Nucleus accumbens (tissue), 56 donors: ENCODE data around the gene CDKL2.

Experiments used
- DNase-seq, 56 donors: peaks; one replicate each; lab custom pipeline; 2025; lab: John Stamatoyannopoulos, UW

Gene CDKL2

DNA sequence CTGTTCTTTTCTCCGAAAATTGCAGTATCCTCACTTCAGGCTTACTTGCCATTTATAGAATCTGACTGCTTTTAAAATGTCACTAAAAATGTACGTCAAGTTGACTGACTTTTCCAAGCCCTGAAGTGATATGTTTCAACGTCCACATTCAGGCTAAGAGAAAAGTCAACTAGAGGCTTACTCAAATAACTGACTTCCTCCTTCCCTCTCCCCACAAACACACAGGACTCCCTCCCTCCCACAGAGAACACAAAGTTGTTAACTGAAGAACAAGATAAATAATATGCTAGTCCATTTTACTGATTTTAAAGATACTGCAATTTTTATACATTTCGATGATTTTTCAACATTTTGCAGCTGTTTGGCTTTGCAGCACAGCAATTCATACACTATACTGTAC, 13.8 kb upstream of the CDKL2 start:
- DNase-seq: no peak

- no peak for DNase-seq
These were observed 13.3 kb upstream of the CDKL2 start for GRCh38 chr4:75643651-75644050.

DNA sequence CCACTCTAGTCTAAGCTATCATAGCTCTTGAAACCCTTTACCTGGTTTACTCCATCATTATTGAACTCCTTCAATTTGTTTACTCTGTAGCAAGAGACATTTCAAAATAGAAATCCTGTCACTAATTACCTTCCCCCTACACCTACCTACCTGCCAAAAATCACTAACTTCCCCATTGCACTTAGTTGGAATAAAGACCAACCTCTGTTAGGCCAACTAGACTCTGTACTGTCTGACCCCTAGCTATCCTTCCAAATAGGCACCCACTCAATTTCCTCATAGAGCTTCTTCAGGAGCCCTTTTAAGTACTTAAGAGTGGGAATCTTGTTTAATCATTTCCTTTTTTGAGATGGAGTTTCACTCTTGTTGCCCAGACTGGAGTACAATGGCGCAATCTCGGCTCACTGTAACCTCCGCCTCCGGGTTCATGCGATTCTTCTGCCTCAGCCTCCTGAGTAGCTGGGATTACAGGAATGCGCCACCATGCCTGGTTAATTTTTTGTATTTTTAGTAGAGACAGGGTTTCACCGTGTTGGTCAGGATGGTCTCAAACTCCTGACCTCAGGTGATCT, 8.9 kb upstream of the CDKL2 start:
- no peak for DNase-seq

DNA sequence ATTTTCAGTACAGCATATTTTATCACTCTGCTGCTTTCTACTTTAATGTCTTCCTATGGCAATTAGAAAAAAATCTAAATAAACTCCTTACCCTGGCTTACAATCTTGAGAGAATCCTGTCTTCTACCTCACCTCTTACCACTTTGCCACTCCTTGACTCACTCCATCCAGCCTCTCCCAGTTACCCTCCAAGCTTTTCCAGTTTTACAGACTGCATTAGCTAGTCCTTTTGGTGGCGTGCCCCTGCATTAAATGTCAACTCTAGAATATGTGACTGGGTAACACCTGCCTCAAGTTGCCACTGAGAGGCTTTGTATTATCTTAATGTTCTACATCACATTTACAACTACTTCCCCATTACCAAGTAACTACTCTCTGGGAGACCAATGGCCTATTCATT, 7.5 kb upstream of the CDKL2 start:
- no peak for DNase-seq

- no peak for DNase-seq
These were observed 6.8 kb upstream of the CDKL2 start for GRCh38 chr4:75637176-75637575.

DNA sequence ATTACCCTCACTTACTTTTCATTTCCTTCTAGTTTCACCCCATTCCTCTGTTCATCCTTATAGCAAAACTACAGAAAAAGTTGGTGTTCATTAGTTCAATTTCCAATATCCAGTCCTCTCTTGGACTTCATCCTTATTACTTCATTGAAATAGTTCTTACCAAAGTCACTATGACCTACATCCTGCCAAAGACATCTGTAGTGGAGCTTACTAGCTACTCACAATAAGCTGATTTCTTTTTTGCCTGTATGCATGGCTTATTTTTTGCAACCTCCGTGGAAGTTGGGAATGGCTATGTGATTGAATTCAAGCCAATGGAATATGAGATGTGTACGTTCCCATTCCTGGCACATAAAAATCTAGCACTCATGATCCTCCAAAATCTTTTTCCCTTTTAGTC, 4.6 kb upstream of the CDKL2 start:
- DNase-seq: no peak

DNA sequence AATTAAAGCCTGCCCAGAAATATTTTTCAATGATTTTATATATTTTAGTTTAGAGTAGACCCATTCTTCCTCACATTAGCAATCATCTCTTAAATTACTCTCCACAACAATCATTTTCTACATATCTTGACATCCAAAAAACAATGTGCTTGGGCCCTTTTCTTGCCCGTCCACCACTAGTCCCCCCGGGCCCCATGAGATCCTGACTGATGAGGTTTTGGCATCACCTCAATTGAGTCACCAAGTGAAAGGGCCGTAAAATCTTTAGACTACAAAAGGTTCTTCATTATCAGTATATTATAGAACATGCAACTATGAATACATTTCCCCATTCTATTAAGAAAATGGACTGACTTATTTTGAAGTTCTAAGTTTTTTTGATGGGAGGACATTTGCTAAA, 4.0 kb upstream of the CDKL2 start:
- no peak for DNase-seq

DNA sequence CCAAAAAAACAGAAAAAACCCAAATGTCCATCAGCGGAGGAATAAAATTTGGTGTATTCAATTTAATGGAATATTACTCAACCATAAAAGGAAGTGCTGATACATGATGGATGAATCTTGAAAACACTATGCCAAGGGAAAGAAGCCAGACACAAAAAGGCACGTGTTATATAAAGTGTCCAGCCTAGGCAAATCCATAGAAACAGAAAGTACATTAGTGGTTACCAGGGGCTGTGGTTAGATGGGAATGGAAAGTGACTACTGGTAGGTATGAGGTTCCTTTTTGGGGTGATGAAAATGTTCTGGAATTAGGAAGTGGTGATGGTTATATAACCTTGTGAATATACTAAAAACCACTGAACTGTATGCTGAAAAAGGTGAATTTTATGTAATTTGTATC, 3.5 kb upstream of the CDKL2 start:
- no peak for DNase-seq

- DNase-seq: peak in 11 of 56 donors; percentile 0 to 37 (median 17)
These were observed 605 bp upstream of the CDKL2 start for GRCh38 chr4:75630937-75631329.

DNA sequence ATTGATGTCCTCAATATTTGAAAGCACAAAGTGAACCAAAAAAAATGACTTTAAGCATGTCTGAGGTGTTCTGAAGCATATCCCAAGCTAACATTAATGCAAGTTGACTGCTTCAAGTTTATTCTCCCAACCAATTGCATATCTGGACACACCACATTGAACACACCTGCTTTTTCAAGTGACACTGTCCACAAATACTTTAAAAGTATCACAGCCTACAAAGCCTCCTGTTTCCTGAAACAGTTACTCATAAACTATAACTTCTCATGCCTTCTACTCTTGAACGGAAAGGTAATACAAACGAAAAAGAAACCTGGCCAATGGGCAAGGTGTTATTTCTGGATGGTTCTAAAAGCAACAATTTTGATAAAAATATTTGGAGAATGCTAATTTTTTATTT, 1.1 kb downstream of the CDKL2 start:
- no peak for DNase-seq

GRCh38 chr4:75623026-75623425, 7.3 kb downstream of the CDKL2 start:
- DNase-seq: no peak

- DNase-seq: no peak
These were observed 8.6 kb downstream of the CDKL2 start for GRCh38 chr4:75621715-75622114.

DNA sequence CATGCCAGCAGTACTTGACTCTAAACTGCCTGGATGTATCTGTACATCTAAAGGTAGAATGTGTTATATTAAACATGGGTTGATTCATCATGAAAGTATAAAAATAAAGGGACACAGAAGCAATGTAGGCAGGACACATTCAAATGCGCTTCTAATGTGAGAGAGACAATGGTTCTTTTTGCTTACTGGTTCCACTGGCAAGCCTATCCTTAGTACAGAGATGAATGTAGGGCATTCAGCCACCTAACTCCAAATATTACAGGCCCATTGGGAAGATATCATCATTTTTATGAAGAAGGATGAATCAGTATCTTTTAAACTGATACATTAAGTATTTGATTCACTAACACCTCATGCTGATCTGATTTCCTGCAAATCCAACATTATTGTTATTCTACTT, 18.0 kb downstream of the CDKL2 start:
- no peak for DNase-seq

- no peak for DNase-seq
These were observed 24.4 kb downstream of the CDKL2 start for GRCh38 chr4:75605928-75606327.

DNA sequence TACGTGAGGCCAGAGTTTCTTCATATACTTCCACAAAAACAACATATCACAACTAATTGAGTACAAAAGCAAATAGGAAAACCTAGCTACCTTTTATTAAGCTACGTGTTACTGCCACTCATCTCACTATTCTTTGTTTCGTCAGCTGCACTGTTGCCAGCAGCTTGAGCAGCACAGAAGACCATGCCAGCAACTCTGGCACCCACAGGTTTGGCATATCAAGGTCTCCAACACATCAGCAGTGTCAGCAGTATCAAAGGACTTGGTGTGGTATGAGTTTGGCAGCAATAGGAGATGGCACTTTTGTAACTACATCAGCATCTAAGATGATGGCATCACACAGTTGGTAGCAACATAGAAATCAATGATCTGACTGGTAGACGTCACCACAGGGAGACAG, 30.7 kb downstream of the CDKL2 start:
- no peak for DNase-seq

DNA sequence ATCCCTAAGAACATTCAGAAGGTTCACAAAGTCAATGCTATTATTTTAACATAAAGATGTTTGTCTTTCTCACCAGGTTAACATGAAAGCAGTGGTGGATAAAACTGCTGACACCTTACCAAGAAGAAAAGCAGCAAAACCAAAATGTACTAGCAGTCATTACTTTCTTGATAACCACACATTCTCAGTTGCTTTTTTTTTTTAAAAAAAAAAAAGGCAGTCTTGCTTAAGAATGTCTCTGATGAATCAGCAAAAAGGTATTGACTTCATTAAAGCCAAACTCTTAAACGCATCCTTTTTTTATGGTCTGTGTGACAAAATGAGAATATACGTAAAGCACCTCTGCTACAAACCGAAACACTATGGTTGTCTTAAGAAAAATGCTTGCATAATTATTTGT, 31.9 kb downstream of the CDKL2 start:
- no peak for DNase-seq

DNA sequence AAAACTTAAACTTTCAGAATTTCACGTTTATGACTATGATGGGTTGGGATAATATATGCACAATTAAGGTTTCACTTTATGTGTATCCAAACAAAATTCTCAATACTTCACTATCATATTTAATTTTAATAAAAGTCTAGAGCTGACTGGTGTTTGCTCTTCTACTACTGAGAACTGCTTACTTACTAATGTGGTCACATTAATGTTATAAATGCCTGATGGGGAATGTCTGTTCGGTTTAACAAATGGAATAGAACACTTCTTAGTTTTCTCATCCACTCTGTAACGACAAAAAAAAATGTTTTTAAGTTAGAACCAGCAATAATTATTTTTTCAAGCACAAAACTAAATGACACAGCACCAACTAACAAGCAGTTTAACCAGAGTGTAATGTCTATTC, 34.3 kb downstream of the CDKL2 start:
- DNase-seq: no peak

GRCh38 chr4:75593393-75593792, 36.9 kb downstream of the CDKL2 start:
- no peak for DNase-seq

DNA sequence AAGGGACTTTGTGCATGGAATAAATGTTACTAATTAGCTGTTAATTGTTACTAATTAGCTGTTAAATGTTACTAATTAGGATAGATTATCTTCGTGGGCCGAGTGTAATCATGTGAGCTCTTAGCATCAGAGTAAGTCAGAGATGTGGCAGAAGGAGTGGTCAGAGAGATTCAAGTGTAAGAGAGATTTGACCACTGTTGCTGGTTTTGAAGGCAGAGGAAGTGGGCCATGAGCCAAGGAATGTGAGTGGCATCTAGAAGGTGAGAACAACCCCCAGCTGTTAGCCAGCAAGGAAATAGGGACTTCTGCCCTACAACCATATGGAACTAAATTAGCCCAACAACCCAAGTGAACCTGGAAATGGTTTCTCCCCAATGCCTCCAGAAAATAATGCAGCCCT, 46.3 kb downstream of the CDKL2 start:
- no peak for DNase-seq

DNA sequence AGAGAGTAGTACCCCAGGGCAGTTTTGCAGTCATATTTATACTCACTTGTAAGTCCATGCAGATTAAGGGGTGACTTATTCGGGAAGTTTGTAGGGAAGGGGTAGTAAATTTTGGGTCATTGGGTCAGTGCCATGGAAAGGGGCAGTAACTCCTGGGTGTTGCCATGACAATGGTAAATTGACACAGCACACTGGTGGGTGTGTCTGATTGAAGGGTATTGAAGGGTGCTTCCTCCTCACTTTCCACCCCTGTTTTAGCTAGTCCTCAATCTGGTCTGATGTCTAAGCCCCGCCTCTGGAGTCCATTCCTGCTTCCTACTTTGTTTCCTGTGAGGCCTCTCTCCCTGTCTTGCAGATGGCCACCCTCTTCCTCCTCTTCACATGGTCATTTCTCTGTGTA, 62.6 kb downstream of the CDKL2 start:
- DNase-seq: no peak

- DNase-seq: no peak
These were observed 63.4 kb downstream of the CDKL2 start for GRCh38 chr4:75566911-75567310.

DNA sequence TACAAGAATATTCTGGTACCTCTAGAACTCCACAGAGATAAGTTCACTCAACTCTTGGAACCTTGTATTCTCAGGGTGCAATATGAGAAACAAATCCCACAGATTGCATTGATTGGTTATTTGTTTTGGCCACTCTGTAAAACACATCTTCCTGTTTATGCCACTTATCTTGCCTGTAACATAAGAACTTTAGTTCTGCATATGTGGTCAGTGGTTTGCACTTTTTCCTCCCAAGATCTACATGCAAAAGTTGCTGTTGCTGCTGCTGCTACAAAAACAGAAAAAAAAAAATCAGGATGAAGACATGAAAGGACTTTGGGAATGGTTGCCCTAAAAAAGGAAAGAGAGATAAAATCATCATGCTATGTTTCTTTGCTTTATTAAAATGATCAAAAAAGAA, 64.8 kb downstream of the CDKL2 start:
- no peak for DNase-seq

DNA sequence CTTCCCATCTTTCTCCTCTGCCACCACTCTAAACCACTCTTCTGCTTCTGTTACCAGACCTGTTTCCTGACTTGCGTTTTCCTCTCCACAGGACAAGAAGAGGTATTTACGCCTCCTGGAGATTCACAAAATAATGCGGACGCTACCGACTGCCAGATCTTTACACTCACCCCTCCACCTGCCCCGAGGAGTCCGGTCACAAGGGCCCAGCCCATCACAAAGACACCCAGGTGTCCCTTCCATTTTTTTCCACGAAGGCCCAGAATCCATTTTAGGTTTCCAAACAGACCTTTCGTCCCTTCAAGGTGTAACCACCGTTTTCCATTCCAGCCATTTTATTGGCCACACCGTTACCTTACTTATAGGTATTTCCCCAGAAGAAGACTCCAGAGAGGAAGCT, 66.3 kb downstream of the CDKL2 start:
- DNase-seq: no peak

- no peak for DNase-seq
These were observed 68.5 kb downstream of the CDKL2 start for GRCh38 chr4:75561789-75562188.
